CD4-positive, CD25-positive, alpha-beta regulatory T cell (primary cell): ENCODE measurements around the gene PACC1. TPM values are rescaled to one million over a fixed set of nuclear protein-coding genes. Genes with fewer than 3 reads are reported as not detected.
A peak's percentile ranks its signal among the peaks of the same experiment; 100 is the strongest.

Experiments
- ATAC-seq, 2 donors: fragments of 150-1000 bp; cut with Tn5 transposase; one replicate each; pipeline ENCODE4 v1.10.0; 2021; ENCODE audit warnings: low read depth in 2 of 2, moderate number of reproducible peaks in 2 of 2, moderate library complexity in 1 of 2
- DNase-seq, 3 donors: peaks; one replicate each; pipeline versions ENCODE4 v3.0.0 to v3.0.0-alpha.2; 2012 to 2022; ENCODE audit warnings: mixed read lengths in 1 of 3
- H3K27ac ChIP-seq: one replicate; pipeline ENCODE4 v1.7.0; 2013; ENCODE audit warnings: mild to moderate bottlenecking, low read length; ENCODE audit not compliant: insufficient read depth, poor library complexity, severe bottlenecking
- H3K27me3 ChIP-seq: one replicate; pipeline ENCODE4 v1.7.0; 2013; ENCODE audit warnings: low read length; ENCODE audit not compliant: control insufficient read depth, insufficient read depth
- H3K36me3 ChIP-seq: one replicate; pipeline ENCODE4 v1.7.0; 2013; ENCODE audit warnings: mild to moderate bottlenecking, low read length, moderate library complexity; ENCODE audit not compliant: control insufficient read depth, insufficient read depth
- H3K4me1 ChIP-seq: 2 replicates; pipeline ENCODE4 v1.7.0; 2013; ENCODE audit warnings: mild to moderate bottlenecking, low read length; ENCODE audit not compliant: insufficient read depth, control insufficient read depth, poor library complexity, severe bottlenecking
- H3K4me3 ChIP-seq: one replicate; pipeline ENCODE4 v1.7.0; 2013; ENCODE audit warnings: low read depth, mild to moderate bottlenecking, low read length, moderate library complexity
- H3K9me3 ChIP-seq, 2 experiments: 1 replicate in 1 of 2; 2 replicates in 1 of 2; pipeline ENCODE4 v1.7.0; 2013; ENCODE audit warnings: low read length in 2 of 2, mild to moderate bottlenecking in 1 of 2, moderate library complexity in 1 of 2; ENCODE audit not compliant: control insufficient read depth in 2 of 2
- H3K27ac Mint-ChIP-seq, 3 donors: one replicate each; pipeline ENCODE4 v1.8.0; 2020 to 2022; ENCODE audit warnings: mild to moderate bottlenecking in 3 of 3, mixed read lengths in 3 of 3, moderate library complexity in 2 of 3
- H3K27me3 Mint-ChIP-seq: one replicate; pipeline ENCODE4 v1.8.0; 2022; ENCODE audit warnings: mild to moderate bottlenecking, mixed read lengths
- H3K36me3 Mint-ChIP-seq: one replicate; pipeline ENCODE4 v1.8.0; 2020; ENCODE audit warnings: mixed read lengths
- H3K4me1 Mint-ChIP-seq, 4 donors: one replicate each; pipeline ENCODE4 v1.8.0; 2020 to 2022; ENCODE audit warnings: mixed read lengths in 4 of 4, mild to moderate bottlenecking in 1 of 4
- H3K4me3 Mint-ChIP-seq, 4 donors: one replicate each; pipeline ENCODE4 v1.8.0; 2020 to 2022; ENCODE audit warnings: mild to moderate bottlenecking in 4 of 4, mixed read lengths in 4 of 4, moderate library complexity in 3 of 4
- H3K9me3 Mint-ChIP-seq, 7 donors: one replicate each; pipeline ENCODE4 v1.8.0; 2020 to 2022; ENCODE audit warnings: mixed read lengths in 7 of 7, mild to moderate bottlenecking in 3 of 7, moderate library complexity in 2 of 7
- polyA plus RNA-seq, 4 donors: library from polyadenylated mRNA; unstranded; fragments of 300-500 nt; fragmentation: Illumina TruSeq; gene quantifications; one replicate each; pipeline ENCODE4 v1.2.3, GENCODE V29; 2021
- total RNA-seq: library from RNA; stranded (reverse); gene quantifications from one replicate; pipeline ENCODE4 v1.2.3, GENCODE V29; 2022

PACC1 gene
- total and polyA plus RNA-seq, 5 donors from 2014 or later: 7.4 to 17.3 (median 13.2) TPM

DNA sequence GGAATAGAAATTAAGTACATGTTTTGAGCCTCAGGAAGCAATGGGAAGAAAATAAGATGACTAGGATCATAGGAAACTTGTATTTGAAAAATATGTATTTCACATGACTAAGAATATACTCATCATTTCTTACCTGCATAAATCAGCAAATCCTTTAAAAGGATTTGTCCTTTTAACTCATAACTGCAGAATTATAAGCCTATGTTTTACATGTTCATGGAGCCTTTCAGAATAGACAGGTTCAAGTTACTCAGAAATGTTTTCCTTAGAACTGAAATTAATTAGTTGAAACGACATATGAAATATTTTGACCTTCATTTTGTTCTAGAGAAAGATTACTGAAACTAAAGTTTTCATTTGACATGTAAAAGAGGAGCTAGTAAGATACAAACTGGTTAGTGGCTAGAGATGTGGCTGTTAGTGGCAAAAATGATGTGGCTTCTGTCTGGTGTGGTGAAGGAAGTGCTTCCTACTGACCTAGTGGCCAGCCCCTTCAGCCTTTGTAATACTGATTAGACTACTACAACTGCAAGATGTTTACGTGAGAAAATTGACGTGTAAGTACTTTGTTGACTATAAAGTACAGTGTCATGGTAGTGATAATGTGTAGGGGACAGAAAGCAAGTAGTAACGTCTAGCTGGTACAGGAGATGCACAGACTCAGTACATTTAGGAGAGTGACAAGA, 54.7 kb downstream of the PACC1 start:
- Histone ChIP-seq H3K36me3 (peaks cover 78% of the 10 kb centered on the region), H3K27ac (no peak overlapping the region), H3K9me3 (no peaks in the 10 kb centered on the region), H3K27me3 (no peaks in the 10 kb centered on the region), H3K4me1 (no peaks in the 10 kb centered on the region), H3K4me3 (no peak overlapping the region)
- Mint-ChIP-seq H3K4me3 (no peak overlapping the region), H3K36me3 (peaks cover 21% of the 10 kb centered on the region), H3K4me1 (peaks cover 0 to 10% (median 6%) of the 10 kb centered on the region in 4 donors), H3K27me3 (no peaks in the 10 kb centered on the region), H3K27ac (peak overlapping the region; percentile 7 to 22 (median 19)), H3K9me3 (no peaks in the 10 kb centered on the region)
- ATAC-seq: no peak
- peak in 1 of 3 donors; percentile 35 for DNase-seq

DNA sequence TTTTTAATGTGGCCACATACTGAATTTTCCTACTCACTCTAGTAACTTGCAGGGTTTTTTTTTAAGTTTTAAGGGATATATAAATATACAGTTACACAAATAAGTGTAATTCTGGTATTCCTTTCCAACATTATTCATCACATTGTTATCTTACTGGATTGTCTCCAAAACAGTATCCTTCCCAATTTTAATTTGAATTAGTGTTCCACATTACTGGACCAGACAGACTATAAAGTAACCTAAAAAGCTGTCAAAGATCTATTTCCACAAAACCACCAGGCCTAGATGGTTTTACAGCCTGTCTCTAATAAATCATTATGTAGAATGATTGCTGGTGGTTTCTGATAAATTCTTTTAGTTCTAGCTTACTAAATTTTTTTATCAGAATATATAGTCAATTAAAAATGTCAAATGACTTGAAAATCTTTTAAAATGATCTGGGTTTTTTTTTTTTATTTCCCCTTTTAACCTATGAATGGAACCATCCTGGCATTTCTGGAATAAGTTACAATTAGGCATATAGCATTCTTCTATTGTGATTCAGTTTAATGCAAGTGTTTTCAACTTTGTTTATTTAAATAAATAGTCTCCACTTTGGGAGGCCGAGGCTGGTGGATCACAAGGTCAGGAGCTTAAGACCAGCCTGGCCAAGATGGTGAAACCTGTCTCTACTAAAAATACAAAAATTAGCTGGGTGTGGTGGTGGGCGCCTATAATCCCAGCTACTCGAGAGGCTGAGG, 59.3 kb downstream of the PACC1 start:
- no peak overlapping the region for H3K27ac Mint-ChIP-seq
- Histone ChIP-seq H3K4me1 (no peaks in the 10 kb centered on the region), H3K27me3 (no peaks in the 10 kb centered on the region), H3K27ac (no peak overlapping the region), H3K4me3 (no peak overlapping the region), H3K36me3 (peaks cover 60% of the 10 kb centered on the region), H3K9me3 (no peaks in the 10 kb centered on the region)
- ATAC-seq (no peak), DNase-seq (no peak)
- no peaks in the 10 kb centered on the region for H3K9me3 Mint-ChIP-seq
- peaks cover 2 to 7% (median 4%) of the 10 kb centered on the region in 4 donors for H3K4me1 Mint-ChIP-seq
- no peak overlapping the region for H3K4me3 Mint-ChIP-seq
- peaks cover 23% of the 10 kb centered on the region for H3K36me3 Mint-ChIP-seq
- H3K27me3 Mint-ChIP-seq: no peaks in the 10 kb centered on the region

DNA sequence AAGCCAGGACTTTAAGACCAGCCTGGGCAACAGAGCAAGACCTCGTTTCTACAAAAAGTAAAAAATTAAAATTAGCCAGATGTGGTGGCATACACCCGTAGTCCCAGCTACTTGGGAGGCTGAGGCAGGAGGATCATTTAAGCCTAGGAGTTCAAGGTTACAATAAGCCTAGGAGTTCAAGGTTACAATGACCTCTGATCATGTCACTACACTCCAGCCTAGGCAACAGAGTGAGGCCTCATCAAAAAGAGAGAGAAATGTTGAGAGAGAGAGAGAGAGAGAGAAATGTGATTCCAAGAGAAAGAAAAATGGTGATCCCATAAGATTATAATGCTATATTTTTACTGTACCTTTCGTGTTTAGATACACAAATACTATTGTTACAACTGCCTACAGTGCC, 60.2 kb downstream of the PACC1 start:
- H3K4me3 Mint-ChIP-seq: no peak overlapping the region

DNA sequence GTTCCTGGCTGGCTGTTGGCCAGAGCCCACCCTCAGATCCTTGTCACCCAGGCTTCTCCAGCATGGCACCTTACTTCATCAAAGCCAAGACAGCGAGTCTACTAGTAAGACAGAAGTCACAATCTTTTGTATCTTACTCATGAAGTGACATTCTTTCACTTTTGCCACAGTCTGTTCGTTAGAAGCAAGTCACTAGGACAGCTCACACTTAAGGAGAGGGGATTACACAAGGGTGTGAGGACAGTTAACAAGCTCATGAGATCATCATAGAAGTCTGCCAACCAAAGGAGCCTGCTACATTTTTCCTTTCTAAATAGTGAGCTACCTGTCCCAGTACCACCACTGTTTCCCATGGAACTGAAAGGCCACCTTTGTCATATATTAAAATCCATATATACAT, 61.5 kb downstream of the PACC1 start:
- H3K36me3 Mint-ChIP-seq: peaks cover 16% of the 10 kb centered on the region
- H3K4me3 Mint-ChIP-seq: peak overlapping the region in 1 of 4 donors; percentile 89
- peak overlapping the region in 2 of 3 donors; percentile 39 to 50 for H3K27ac Mint-ChIP-seq
- H3K27me3 Mint-ChIP-seq: no peaks in the 10 kb centered on the region
- no peaks in the 10 kb centered on the region for H3K27me3 ChIP-seq
- no peak for DNase-seq
- H3K4me1 Mint-ChIP-seq: peaks cover 0 to 4% (median 2%) of the 10 kb centered on the region in 4 donors
- H3K4me3 ChIP-seq: no peak overlapping the region
- no peak for ATAC-seq
- H3K4me1 ChIP-seq: no peaks in the 10 kb centered on the region
- H3K36me3 ChIP-seq: peaks cover 53% of the 10 kb centered on the region
- no peaks in the 10 kb centered on the region for H3K9me3 ChIP-seq
- H3K27ac ChIP-seq: no peak overlapping the region
- H3K9me3 Mint-ChIP-seq: no peaks in the 10 kb centered on the region

More for the DNA sequence above, 60.2 kb downstream of the PACC1 start:
- DNase-seq: no peak
- H3K36me3 ChIP-seq: peaks cover 54% of the 10 kb centered on the region
- no peaks in the 10 kb centered on the region for H3K9me3 Mint-ChIP-seq
- no peaks in the 10 kb centered on the region for H3K9me3 ChIP-seq
- no peaks in the 10 kb centered on the region for H3K27me3 Mint-ChIP-seq
- no peak overlapping the region for H3K4me3 ChIP-seq
- no peaks in the 10 kb centered on the region for H3K4me1 ChIP-seq
- no peak overlapping the region for H3K27ac ChIP-seq
- peak overlapping the region in 1 of 3 donors; percentile 73 for H3K27ac Mint-ChIP-seq
- H3K36me3 Mint-ChIP-seq: peaks cover 18% of the 10 kb centered on the region
- H3K27me3 ChIP-seq: no peaks in the 10 kb centered on the region
- ATAC-seq: no peak
- H3K4me1 Mint-ChIP-seq: peaks cover 0 to 4% (median 2%) of the 10 kb centered on the region in 4 donors

DNA sequence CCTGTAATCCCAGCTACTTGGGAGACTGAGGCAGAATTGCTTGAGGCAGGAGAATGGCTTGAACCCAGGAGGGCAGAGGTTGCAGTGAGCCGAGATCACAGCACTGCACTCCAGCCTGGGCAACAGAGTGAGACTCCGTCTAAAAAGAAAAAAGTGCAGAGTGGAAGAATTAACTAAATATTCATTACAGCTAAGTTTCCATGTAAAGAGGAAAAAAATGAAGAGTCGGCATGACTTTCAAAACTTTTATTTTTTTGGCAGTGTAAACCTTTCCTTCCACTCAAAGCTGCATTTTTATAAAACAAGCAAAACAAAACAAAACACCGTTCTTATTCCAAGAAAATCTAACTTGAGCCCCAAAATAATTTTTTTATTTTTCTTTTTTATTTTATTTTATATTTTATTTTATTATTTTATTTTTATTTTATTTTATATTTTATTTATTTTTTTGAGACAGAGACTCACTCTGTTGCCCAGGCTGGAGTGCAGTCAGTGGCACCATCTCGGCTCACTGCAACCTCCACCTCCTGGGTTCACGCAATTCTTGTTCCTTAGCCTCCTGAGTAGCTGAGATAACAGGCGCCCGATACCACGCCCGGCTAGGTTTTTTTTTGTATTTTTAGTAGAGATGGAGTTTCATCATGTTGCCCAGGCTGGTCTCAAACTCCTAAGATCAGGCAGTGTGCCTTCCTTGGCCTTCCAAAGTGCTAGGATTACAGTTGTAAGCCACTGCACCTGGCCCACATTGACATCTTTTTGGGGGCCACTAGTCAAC, 62.9 kb downstream of the PACC1 start:
- Histone ChIP-seq H3K9me3 (no peaks in the 10 kb centered on the region), H3K4me1 (no peaks in the 10 kb centered on the region), H3K36me3 (peaks cover 52% of the 10 kb centered on the region), H3K27ac (no peak overlapping the region), H3K4me3 (no peak overlapping the region), H3K27me3 (no peaks in the 10 kb centered on the region)
- Mint-ChIP-seq H3K27ac (no peak overlapping the region), H3K9me3 (no peaks in the 10 kb centered on the region), H3K27me3 (no peaks in the 10 kb centered on the region), H3K36me3 (peaks cover 20% of the 10 kb centered on the region), H3K4me1 (peaks cover 2 to 6% (median 4%) of the 10 kb centered on the region in 4 donors), H3K4me3 (no peak overlapping the region)
- ATAC-seq (no peak), DNase-seq (no peak)

DNA sequence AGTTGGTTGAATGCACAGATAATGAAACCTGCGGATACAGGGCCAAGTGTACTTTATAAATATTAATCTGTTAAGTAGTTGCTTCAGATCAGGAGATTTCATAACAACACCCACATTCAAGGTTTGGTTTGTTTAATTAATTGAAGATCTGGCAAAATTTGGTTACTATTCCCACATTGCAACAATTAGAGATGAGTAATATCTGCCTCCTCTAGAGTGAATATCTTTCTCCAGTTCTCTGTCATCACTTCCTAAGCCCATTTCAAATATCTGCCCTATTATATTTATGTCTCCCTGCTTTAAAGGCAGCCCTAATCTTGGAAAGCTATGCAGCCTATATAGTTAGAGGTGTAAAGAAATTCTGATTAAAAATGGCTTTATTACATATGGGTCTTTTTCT, 68.1 kb downstream of the PACC1 start:
- H3K9me3 Mint-ChIP-seq: no peaks in the 10 kb centered on the region
- peaks cover 25% of the 10 kb centered on the region for H3K36me3 Mint-ChIP-seq
- H3K27me3 Mint-ChIP-seq: no peaks in the 10 kb centered on the region
- H3K9me3 ChIP-seq: no peaks in the 10 kb centered on the region
- ATAC-seq: no peak
- DNase-seq: no peak
- peaks cover 8 to 21% (median 11%) of the 10 kb centered on the region in 4 donors for H3K4me1 Mint-ChIP-seq
- peaks cover 69% of the 10 kb centered on the region for H3K36me3 ChIP-seq
- no peak overlapping the region for H3K4me3 Mint-ChIP-seq
- no peak overlapping the region for H3K27ac Mint-ChIP-seq
- H3K4me1 ChIP-seq: no peaks in the 10 kb centered on the region
- H3K27ac ChIP-seq: no peak overlapping the region
- no peak overlapping the region for H3K4me3 ChIP-seq
- no peaks in the 10 kb centered on the region for H3K27me3 ChIP-seq

DNA sequence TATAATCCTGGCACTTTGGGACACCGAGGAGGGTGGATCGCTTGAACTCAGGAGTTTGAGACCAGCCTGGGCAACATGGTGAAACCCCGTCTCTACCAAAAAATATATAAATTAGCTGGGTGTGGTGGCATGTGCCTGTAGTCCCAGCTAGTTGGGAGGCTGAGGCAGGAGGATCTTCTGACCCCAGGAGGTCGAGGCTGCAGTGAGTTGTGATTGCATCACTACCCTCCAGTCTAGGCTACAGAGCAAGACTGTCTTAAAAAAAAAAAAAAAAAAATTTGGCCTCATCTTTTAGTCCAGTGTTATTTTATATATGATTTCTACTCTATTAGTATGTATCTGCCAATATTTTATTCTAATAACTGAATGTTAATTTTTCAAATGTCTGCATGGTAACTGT, 69.8 kb downstream of the PACC1 start:
- Mint-ChIP-seq H3K9me3 (no peaks in the 10 kb centered on the region), H3K27me3 (no peaks in the 10 kb centered on the region), H3K36me3 (peaks cover 22% of the 10 kb centered on the region), H3K4me1 (peaks cover 19 to 33% (median 21%) of the 10 kb centered on the region in 4 donors), H3K27ac (no peak overlapping the region), H3K4me3 (no peak overlapping the region)
- Histone ChIP-seq H3K9me3 (no peaks in the 10 kb centered on the region), H3K4me3 (no peak overlapping the region), H3K27ac (no peak overlapping the region), H3K36me3 (peaks cover 71% of the 10 kb centered on the region), H3K27me3 (no peaks in the 10 kb centered on the region), H3K4me1 (no peaks in the 10 kb centered on the region)
- DNase-seq: no peak
- no peak for ATAC-seq
